ENCODE measurements around the gene LHFPL3. TPM values are rescaled to one million over a fixed set of nuclear protein-coding genes. Genes with fewer than 3 reads are reported as not detected.

LHFPL3 gene
- total RNA-seq, 2 experiments from 2014 or later, result not detected

DNA sequence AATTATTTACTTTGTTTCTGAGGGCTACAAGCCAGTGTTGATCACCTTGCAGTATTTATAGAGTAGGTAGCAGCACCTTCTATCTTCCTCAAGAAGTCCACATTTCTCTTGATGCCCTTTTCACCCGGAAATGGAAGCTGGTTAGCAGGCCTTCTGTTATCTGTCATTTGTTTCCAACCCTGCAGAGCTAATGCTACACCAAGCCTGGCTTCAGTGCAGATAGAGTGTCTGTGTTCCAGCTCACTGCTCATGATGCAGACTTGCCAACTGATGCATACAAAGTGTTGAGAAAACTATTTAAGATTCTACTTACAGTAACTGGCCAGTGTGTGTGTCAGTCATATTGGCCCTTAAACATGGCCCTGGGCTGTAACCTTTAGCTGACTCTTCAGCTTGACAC is 301.0 kb downstream of the LHFPL3 start:
- intact Hi-C loops (cut with micrococcal nuclease; ENCODE audit: unreplicated experiment), result no loop called here
- Histone ChIP-seq H3K4me3 (ENCODE audit: low read depth, low read length, poor library complexity, severe bottlenecking) (no peak overlapping the region), H3K27ac (ENCODE audit: low read depth, low read length, poor library complexity, severe bottlenecking) (no peak overlapping the region), H3K9me2 (ENCODE audit: insufficient read depth, low read length) (no peaks in the 10 kb centered on the region), H3K9me3 (ENCODE audit: low read length) (no peaks in the 10 kb centered on the region), H4K20me1 (ENCODE audit: insufficient read depth, low read length) (no peaks in the 10 kb centered on the region), H3K4me1 (ENCODE audit: insufficient read depth, low read length, poor library complexity, severe bottlenecking) (no peaks in the 10 kb centered on the region), H3K4me2 (ENCODE audit: low read length) (no peak overlapping the region), H2AFZ (ENCODE audit: low read length) (no peak overlapping the region), H3K36me3 (ENCODE audit: insufficient read depth, low read length) (no peaks in the 10 kb centered on the region), H3K79me2 (ENCODE audit: insufficient read depth, low read depth, low read length) (no peaks in the 10 kb centered on the region)
- DNase-seq (ENCODE audit: low spot score), result no peak
- ChIA-PET CTCF (ENCODE audit: unreplicated experiment) (no interaction called here), POLR2A (no interaction called here)
- no peak for TF ChIP-seq EZH2phosphoT487 (IDR thresholded peaks at IDR 0.05; ENCODE audit: borderline replicate concordance, low read depth, low read length)
- TF ChIP-seq, protein P1, sequence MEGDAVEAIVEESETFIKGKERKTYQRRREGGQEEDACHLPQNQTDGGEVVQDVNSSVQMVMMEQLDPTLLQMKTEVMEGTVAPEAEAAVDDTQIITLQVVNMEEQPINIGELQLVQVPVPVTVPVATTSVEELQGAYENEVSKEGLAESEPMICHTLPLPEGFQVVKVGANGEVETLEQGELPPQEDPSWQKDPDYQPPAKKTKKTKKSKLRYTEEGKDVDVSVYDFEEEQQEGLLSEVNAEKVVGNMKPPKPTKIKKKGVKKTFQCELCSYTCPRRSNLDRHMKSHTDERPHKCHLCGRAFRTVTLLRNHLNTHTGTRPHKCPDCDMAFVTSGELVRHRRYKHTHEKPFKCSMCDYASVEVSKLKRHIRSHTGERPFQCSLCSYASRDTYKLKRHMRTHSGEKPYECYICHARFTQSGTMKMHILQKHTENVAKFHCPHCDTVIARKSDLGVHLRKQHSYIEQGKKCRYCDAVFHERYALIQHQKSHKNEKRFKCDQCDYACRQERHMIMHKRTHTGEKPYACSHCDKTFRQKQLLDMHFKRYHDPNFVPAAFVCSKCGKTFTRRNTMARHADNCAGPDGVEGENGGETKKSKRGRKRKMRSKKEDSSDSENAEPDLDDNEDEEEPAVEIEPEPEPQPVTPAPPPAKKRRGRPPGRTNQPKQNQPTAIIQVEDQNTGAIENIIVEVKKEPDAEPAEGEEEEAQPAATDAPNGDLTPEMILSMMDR (conservative IDR thresholded peaks at IDR 0.05; ENCODE audit: low read length), result no peak
- BruUV-seq (replicated peaks), result no TSS peak

GRCh38 chr7:104640506-104640905 is 312.1 kb downstream of the LHFPL3 start:
- intact Hi-C loops (cut with micrococcal nuclease; ENCODE audit: unreplicated experiment), result loop anchor here (5.0 kb wide), 1 partner anchor 277 kb away; no protein-coding TSS in a partner anchor
- no peaks in the 10 kb centered on the region for H3K4me1 ChIP-seq (ENCODE audit: insufficient read depth, low read length, poor library complexity, severe bottlenecking)
- no peaks in the 10 kb centered on the region for H3K79me2 ChIP-seq (ENCODE audit: insufficient read depth, low read depth, low read length)
- H3K9me2 ChIP-seq (ENCODE audit: insufficient read depth, low read length), result no peaks in the 10 kb centered on the region
- no peaks in the 10 kb centered on the region for H3K9me3 ChIP-seq (ENCODE audit: low read length)
- TF ChIP-seq, protein P1 (conservative IDR thresholded peaks at IDR 0.05; ENCODE audit: low read length), result no peak
- no peak for TF ChIP-seq EZH2phosphoT487 (IDR thresholded peaks at IDR 0.05; ENCODE audit: borderline replicate concordance, low read depth, low read length)
- no peak overlapping the region for H3K27ac ChIP-seq (ENCODE audit: low read depth, low read length, poor library complexity, severe bottlenecking)
- no TSS peak for BruUV-seq (replicated peaks)
- no peaks in the 10 kb centered on the region for H4K20me1 ChIP-seq (ENCODE audit: insufficient read depth, low read length)
- no peak overlapping the region for H2AFZ ChIP-seq (ENCODE audit: low read length)
- no peak overlapping the region for H3K4me2 ChIP-seq (ENCODE audit: low read length)
- CTCF ChIA-PET (ENCODE audit: unreplicated experiment), result no interaction called here
- POLR2A ChIA-PET, result interaction anchor here (0.6 kb wide), 1 partner anchor 537 kb away, joined by 5 read pairs; no protein-coding TSS in a partner anchor
- no peaks in the 10 kb centered on the region for H3K36me3 ChIP-seq (ENCODE audit: insufficient read depth, low read length)
- no peak for DNase-seq (ENCODE audit: low spot score)
- no peak overlapping the region for H3K4me3 ChIP-seq (ENCODE audit: low read depth, low read length, poor library complexity, severe bottlenecking)

DNA sequence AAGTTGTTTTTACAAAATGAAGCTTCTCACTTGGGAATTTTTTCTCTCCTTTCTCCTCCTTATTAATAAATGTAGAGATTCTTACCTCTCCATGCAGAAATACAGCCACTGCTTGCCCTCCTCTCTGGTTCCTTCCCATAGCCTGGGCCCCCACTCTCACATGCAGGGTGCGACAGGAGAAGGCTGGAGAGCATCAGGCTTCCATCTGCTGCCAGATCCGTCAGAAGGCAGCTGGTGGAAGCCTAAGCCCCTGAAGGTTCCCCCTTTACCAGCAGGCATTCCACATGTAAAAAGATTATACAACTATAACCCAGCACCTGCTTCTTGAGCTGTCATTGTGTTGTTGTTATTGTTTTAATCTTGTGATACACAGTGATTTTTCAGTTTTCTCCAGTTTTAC is 314.2 kb downstream of the LHFPL3 start:
- CTCF ChIA-PET (ENCODE audit: unreplicated experiment), result no interaction called here
- TF ChIP-seq, protein P1 (conservative IDR thresholded peaks at IDR 0.05; ENCODE audit: low read length), result no peak
- TF ChIP-seq EZH2phosphoT487 (IDR thresholded peaks at IDR 0.05; ENCODE audit: borderline replicate concordance, low read depth, low read length), result no peak

More for the DNA sequence above, 314.2 kb downstream of the LHFPL3 start:
- Histone ChIP-seq H3K9me3 (ENCODE audit: low read length) (no peaks in the 10 kb centered on the region), H3K4me2 (ENCODE audit: low read length) (no peak overlapping the region), H3K9me2 (ENCODE audit: insufficient read depth, low read length) (no peaks in the 10 kb centered on the region), H3K4me1 (ENCODE audit: insufficient read depth, low read length, poor library complexity, severe bottlenecking) (no peaks in the 10 kb centered on the region), H4K20me1 (ENCODE audit: insufficient read depth, low read length) (no peaks in the 10 kb centered on the region), H3K4me3 (ENCODE audit: low read depth, low read length, poor library complexity, severe bottlenecking) (no peak overlapping the region), H3K79me2 (ENCODE audit: insufficient read depth, low read depth, low read length) (no peaks in the 10 kb centered on the region), H3K36me3 (ENCODE audit: insufficient read depth, low read length) (no peaks in the 10 kb centered on the region), H2AFZ (ENCODE audit: low read length) (no peak overlapping the region), H3K27ac (ENCODE audit: low read depth, low read length, poor library complexity, severe bottlenecking) (no peak overlapping the region)
- POLR2A ChIA-PET, result no interaction called here
- intact Hi-C loops (cut with micrococcal nuclease; ENCODE audit: unreplicated experiment), result loop anchor here (2.0 to 5.0 kb wide), 2 partner anchors 206 to 275 kb away; no protein-coding TSS in a partner anchor
- BruUV-seq (replicated peaks), result no TSS peak
- DNase-seq (ENCODE audit: low spot score), result no peak

Measured in OCI-LY7 (cell line).